ENCODE results near the gene HPGD.

Gene HPGD

DNA sequence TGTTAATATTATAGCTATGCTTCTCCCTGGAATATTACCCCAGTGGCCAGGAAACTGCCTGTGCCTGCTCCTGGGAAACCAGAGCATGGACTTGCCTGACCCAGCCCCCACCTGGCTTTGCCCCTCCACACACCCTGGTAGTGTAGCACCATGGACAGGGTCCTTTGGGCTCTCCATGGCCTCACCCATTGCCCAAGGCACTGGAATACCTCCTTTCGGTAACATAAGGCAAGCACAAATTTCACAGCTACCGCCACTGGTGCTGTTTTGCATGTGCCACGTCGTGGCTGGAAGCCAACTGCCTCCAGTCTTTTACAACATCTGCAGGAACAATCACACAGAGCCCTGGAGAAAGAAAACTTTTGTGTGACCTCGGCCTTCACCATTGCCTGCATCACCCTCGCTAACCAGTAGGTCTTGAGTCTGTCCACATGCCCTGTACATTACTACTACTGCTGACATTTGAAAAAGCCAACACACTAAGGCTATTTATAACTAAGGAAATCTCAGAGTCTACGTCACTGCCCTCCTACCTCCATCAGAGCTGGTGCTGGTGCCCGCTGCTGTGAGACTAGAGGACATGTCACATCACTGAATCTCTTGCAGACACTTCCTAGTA, 47.7 kb downstream of the HPGD start:
- no peak for DNase-seq (ENCODE audit: low spot score)

- DNase-seq (ENCODE audit: low spot score): no peak
Observed at GRCh38 chr4:174467107-174467506, 55.2 kb downstream of the HPGD start.

DNA sequence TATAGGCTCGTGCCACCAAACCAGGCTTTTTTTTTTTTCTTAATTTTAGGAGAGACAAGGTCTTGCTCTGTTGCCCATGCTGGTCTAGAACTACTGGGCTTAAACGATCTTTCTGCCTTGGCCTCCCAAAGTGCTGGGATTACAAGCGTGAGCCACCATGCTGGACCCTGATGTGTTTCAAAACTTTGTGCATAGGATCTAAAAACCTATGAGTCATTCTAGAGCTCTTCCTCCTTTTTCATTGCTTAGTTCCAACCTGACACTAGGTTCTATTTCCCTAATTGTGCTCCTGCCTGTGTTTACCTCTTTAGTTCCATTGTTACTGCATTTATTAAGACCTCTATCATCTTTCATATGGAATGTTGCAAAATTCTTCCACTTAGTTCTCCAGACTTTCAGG, 57.3 kb downstream of the HPGD start:
- no peak for DNase-seq (ENCODE audit: low spot score)

- no peak for DNase-seq (ENCODE audit: low spot score)
Observed at GRCh38 chr4:174461466-174462106, 60.7 kb downstream of the HPGD start.

DNA sequence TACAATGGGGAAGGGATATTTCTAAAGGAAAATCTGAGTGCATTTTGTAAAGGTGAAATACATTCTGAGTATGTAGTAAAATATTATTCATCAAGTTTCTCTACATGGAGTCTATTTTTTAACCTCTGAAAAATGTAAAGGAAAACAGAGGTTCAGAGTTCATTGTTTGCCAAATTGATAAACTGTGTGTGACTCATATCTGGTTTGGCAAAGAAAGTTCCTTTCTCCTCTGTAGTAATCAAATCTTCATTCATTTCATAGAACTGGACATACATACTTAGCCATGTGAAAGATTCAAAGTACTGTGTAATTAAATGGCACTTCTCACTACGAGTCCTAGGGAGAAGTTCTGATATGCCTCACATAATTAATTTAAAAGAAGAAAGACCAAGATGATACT, 61.6 kb downstream of the HPGD start:
- no peak for DNase-seq (ENCODE audit: low spot score)

- no peak for DNase-seq (ENCODE audit: low spot score)
Observed at GRCh38 chr4:174457468-174457867, 64.8 kb downstream of the HPGD start.

GRCh38 chr4:174454815-174455473, 67.3 kb downstream of the HPGD start:
- DNase-seq (ENCODE audit: low spot score): no peak

DNA sequence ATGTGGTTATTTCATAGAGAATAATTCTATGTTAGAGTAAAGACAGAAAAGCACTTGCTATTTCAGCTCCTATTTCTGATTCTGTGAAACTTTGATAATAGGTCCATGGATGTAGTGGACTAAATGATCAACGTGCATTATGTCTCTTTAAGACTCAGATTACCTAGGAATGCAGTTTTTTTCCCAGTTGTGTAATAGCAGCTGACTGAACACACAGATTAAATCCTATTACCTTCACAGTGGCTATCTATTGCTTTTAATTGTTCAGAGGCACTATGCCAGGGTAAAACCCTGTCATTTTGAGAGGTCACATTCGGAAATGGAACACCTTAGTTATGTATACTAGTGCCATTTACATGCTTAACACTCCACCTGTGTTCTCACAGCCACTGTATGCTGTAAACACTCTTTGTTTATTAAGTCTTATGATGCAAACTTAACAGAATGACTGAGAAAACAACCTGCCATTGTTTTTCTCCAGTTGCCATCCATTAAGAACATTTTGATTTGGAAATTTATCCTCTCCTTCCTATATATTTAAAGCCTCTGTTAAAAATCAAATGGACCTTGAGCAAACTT, 70.5 kb downstream of the HPGD start:
- no peak for DNase-seq (ENCODE audit: low spot score)

DNA sequence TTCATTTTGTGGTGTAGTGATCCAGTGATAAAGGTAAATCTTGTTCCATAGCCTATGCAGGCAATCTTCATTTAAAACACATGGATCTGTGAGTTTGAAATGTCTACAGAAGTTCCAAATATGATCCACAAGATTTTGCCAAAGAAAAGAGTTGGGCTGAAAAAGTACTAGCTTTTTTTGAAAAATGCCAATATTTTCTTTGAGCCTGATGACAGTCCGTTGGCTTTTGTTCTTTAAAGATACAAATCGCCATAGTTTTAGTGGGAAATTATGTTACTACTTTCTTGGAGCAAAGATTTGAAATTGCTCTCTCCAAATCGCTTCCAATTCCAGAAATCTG, 71.5 kb downstream of the HPGD start:
- no peak for DNase-seq (ENCODE audit: low spot score)

- no peak for DNase-seq (ENCODE audit: low spot score)
Observed at GRCh38 chr4:174449944-174450785, 72.1 kb downstream of the HPGD start.

GRCh38 chr4:174449152-174449551, 73.1 kb downstream of the HPGD start:
- no peak for DNase-seq (ENCODE audit: low spot score)

GRCh38 chr4:174444390-174444789, 77.9 kb downstream of the HPGD start:
- no peak for DNase-seq (ENCODE audit: low spot score)

Data from GM03348 (cell line).